Heart left ventricle (tissue), 16 donors: ENCODE measurements around the gene TCIRG1. TPM values are rescaled to one million over a fixed set of nuclear protein-coding genes. Genes with fewer than 3 reads are reported as not detected.
A peak's percentile ranks its signal among the peaks of the same experiment; 100 is the strongest.

ENCODE experiments used
- ATAC-seq, 4 donors: fragments of 200-7000 bp; cut with Tn5 transposase; one replicate each; pipeline ENCODE4 v1.9.1; 2020 to 2022; ENCODE audit warnings: moderate library complexity in 4 of 4, mild to moderate bottlenecking in 3 of 4, moderate number of reproducible peaks in 1 of 4
- DNase-seq, 5 donors: peaks; one replicate each; pipeline ENCODE4 v3.0.0-alpha.2; 2020
- H3K27ac ChIP-seq, 12 donors: fragments of 200-600 bp; sonication (generic) in 4 of 12; one replicate each; pipeline versions ENCODE4 v1.5.0 to v1.8.0; 2016 to 2022; ENCODE audit warnings: mild to moderate bottlenecking in 2 of 12
- H3K27me3 ChIP-seq, 9 donors: fragments of 200-600 bp; sonication (generic) in 2 of 9; one replicate each; pipeline versions ENCODE4 v1.5.1 to v1.8.0; 2016 to 2022; ENCODE audit warnings: mild to moderate bottlenecking in 3 of 9
- H3K36me3 ChIP-seq, 9 donors: fragments of 200-600 bp; sonication (generic) in 2 of 9; one replicate each; pipeline versions ENCODE4 v1.5.0 to v1.8.0; 2018 to 2022; ENCODE audit warnings: mild to moderate bottlenecking in 2 of 9
- H3K4me1 ChIP-seq, 12 donors: fragments of 200-600 bp; sonication (generic) in 4 of 12; one replicate each; pipeline versions ENCODE4 v1.5.0 to v1.8.0; 2016 to 2022; ENCODE audit warnings: mild to moderate bottlenecking in 3 of 12
- H3K4me3 ChIP-seq, 12 donors: fragments of 200-600 bp; sonication (generic) in 4 of 12; one replicate each; pipeline versions ENCODE4 v1.5.0 to v1.8.0; 2017 to 2022; ENCODE audit warnings: mild to moderate bottlenecking in 9 of 12, moderate library complexity in 4 of 12
- H3K9me3 ChIP-seq, 12 donors: fragments of 200-600 bp; sonication (generic) in 4 of 12; one replicate each; pipeline versions ENCODE4 v1.5.0 to v1.8.0; 2016 to 2022; ENCODE audit warnings: mild to moderate bottlenecking in 1 of 12
- CTCF ChIP-seq, 12 donors: fragments of 200-600 bp; sonication (generic) in 4 of 12; IDR thresholded peaks; one replicate each; pipeline versions ENCODE4 v1.5.0 to v1.8.0; 2018 to 2022; ENCODE audit warnings: antibody characterized with exemption in 12 of 12, mild to moderate bottlenecking in 5 of 12
- POLR2A ChIP-seq, 2 donors: fragments of 450-650 bp; IDR thresholded peaks; one replicate each; pipeline ENCODE4 v1.6.1; 2017; ENCODE audit warnings: antibody characterized with exemption in 2 of 2, mild to moderate bottlenecking in 2 of 2, moderate library complexity in 2 of 2
- WGBS, 4 donors: extraction: QIAGEN DNeasy Blood & Tissue Kit in 2 of 4; methylation state at CpG; one replicate each; pipeline versions ENCODE4 v1.1.5 to v1.1.7; 2013 to 2018; 5-methylcytosine and 5-hydroxymethylcytosine counted together
- intact Hi-C, 10 donors: fragments of 100-400 bp; cut with DNase I; formaldehyde crosslinking; loops; one replicate each; pipeline versions ENCODE4 v1.11.1 to v1.14.2; 2022
- polyA plus RNA-seq, 2 donors: library from polyadenylated mRNA; stranded (reverse); fragments of 200-250 nt; gene quantifications; one replicate each; pipeline ENCODE4 v1.2.3, GENCODE V29; 2013
- total RNA-seq, 9 donors: library from RNA; depleted of rRNA in 2 of 9; stranded (reverse); fragments of >200 nt in 2 of 9; fragmentation: NEBNext Ultra II Directional in 3 of 9; extraction: Animal tissue kit (Norgen Biotek cat#: 25700) in 3 of 9; gene quantifications; one replicate each; pipeline versions ENCODE4 v1.1.0 to v1.2.4, GENCODE V29; 2016 to 2023
- donor health status: ischemic (EF 13 %, LVEDD 7.1; RV severe dilation, severe dysfunction).
- donor health status: healthy with polysubstance abuse.
- donor health status: DM: no; HTN: yes; CAD: no.
- donor health status: DM: no; HTN: no; CAD: no.
- donor health status: ischemic (EF 25% LVEDD 6.9; RV normal size, moderate dysfunction).
- donor health status: ischemic (EF 25% LVEDD 5.7; RV mildly dilated, moderate dysfunction).
- donor health status: healthy.
- donor health status: DM: yes; HTN: yes; CAD: no.
- donor health status: ischemic (EF 35%, LVEDD 5.7; RV mildly dilated, moderate dysfunction).
- donor health status: nonischemic (EF 11% LVEDD 7.7; RV severe dilation, severe dysfunction).
- donor health status: DM: yes; HTN: yes; CAD: no.
- donor health status: PGD.
- donor health status: ischemic (EF 29% LVEDD 5.4; RV normal size, mild dysfunction).
- donor health status: nonischemic (EF 23%, LVEDD 6.1; RV moderate dilation, normal function).

The TCIRG1 gene
- total and polyA plus RNA-seq, 11 donors, result 10.2 to 88.7 (median 25.5) TPM

GRCh38 chr11:68077617-68078582 is 39.1 kb downstream of the TCIRG1 start:
- intact Hi-C loops, result loop anchor here in 4 of 10 donors (10.0 kb wide), 1 partner anchor 127 kb away; no protein-coding TSS in a partner anchor
- WGBS, 4 donors, result 66 to 74% (median 69%) methylated on average over 8 of the region's 8 CpGs
- DNase-seq, result no peak
- peak; percentile 26 to 62 (median 48) for ATAC-seq
- Histone ChIP-seq H3K36me3 (peaks cover 0 to 40% (median 26%) of the 10 kb centered on the region in 9 donors), H3K27ac (no peak overlapping the region), H3K9me3 (no peaks in the 10 kb centered on the region), H3K4me3 (no peak overlapping the region), H3K4me1 (peaks cover 0 to 5% (median 0%) of the 10 kb centered on the region in 12 donors), H3K27me3 (no peaks in the 10 kb centered on the region)
- no peak for TF ChIP-seq CTCF (IDR thresholded peaks at IDR 0.05)
- TF ChIP-seq POLR2A (IDR thresholded peaks at IDR 0.05), result no peak

GRCh38 chr11:68080860-68081259 is 42.0 kb downstream of the TCIRG1 start:
- intact Hi-C loops, result no loop called here
- TF ChIP-seq POLR2A (IDR thresholded peaks at IDR 0.05), result no peak
- TF ChIP-seq CTCF (IDR thresholded peaks at IDR 0.05), result no peak
- Histone ChIP-seq H3K4me3 (no peak overlapping the region), H3K27ac (no peak overlapping the region), H3K4me1 (peaks cover 0 to 5% (median 0%) of the 10 kb centered on the region in 12 donors), H3K9me3 (no peaks in the 10 kb centered on the region), H3K36me3 (peaks cover 0 to 24% (median 11%) of the 10 kb centered on the region in 9 donors), H3K27me3 (no peaks in the 10 kb centered on the region)
- no peak for DNase-seq
- no peak for ATAC-seq
- WGBS, 4 donors, result 94 to 98% (median 95%) methylated on average over 6 to 8 of the region's 8 CpGs

- Histone ChIP-seq H3K4me1 (peaks cover 0 to 5% (median 0%) of the 10 kb centered on the region in 12 donors), H3K27me3 (no peaks in the 10 kb centered on the region), H3K4me3 (no peak overlapping the region), H3K27ac (no peak overlapping the region), H3K9me3 (no peaks in the 10 kb centered on the region), H3K36me3 (peaks cover 0 to 24% (median 11%) of the 10 kb centered on the region in 9 donors)
- DNase-seq (no peak), ATAC-seq (no peak)
- TF ChIP-seq CTCF (IDR thresholded peaks at IDR 0.05) (no peak), POLR2A (IDR thresholded peaks at IDR 0.05) (no peak)
- intact Hi-C loops, result no loop called here
- WGBS, 4 donors, result 90 to 93% (median 91%) methylated on average over 8 to 9 of the region's 9 CpGs
These were observed 42.9 kb downstream of the TCIRG1 start for GRCh38 chr11:68081691-68082090.

GRCh38 chr11:68082481-68082880 is 43.7 kb downstream of the TCIRG1 start:
- H3K27ac ChIP-seq, result no peak overlapping the region
- no peak overlapping the region for H3K4me3 ChIP-seq
- intact Hi-C loops, result no loop called here

More at GRCh38 chr11:68082481-68082880, 43.7 kb downstream of the TCIRG1 start:
- Histone ChIP-seq H3K36me3 (peaks cover 0 to 20% (median 11%) of the 10 kb centered on the region in 9 donors), H3K27me3 (no peaks in the 10 kb centered on the region), H3K9me3 (no peaks in the 10 kb centered on the region), H3K4me1 (peaks cover 0 to 5% (median 0%) of the 10 kb centered on the region in 12 donors)
- WGBS, 4 donors, result 60 to 69% (median 63%) methylated on average over 3 of the region's 3 CpGs
- ATAC-seq (no peak), DNase-seq (no peak)
- TF ChIP-seq POLR2A (IDR thresholded peaks at IDR 0.05), result no peak
